ENCODE data around the gene GALNS. TPM values are rescaled to one million over a fixed set of nuclear protein-coding genes. Genes with fewer than 3 reads are reported as not detected.

Gene GALNS
- total RNA-seq, 1 donor from 2014 or later, result 18.3 TPM

GRCh38 chr16:88901718-88902337 lies 45.1 kb upstream of the GALNS start:
- no peak for TF ChIP-seq CTCF (conservative IDR thresholded peaks at IDR 0.05; ENCODE audit: low read depth, low read length)
- no peak for DNase-seq (ENCODE audit: low read depth)
- H3K4me3 ChIP-seq (ENCODE audit: low read depth, low read length), result no peak overlapping the region

GRCh38 chr16:88900662-88901052 lies 43.9 kb upstream of the GALNS start:
- no peak for TF ChIP-seq CTCF (conservative IDR thresholded peaks at IDR 0.05; ENCODE audit: low read depth, low read length)
- H3K4me3 ChIP-seq (ENCODE audit: low read depth, low read length), result no peak overlapping the region
- DNase-seq (ENCODE audit: low read depth), result no peak

GRCh38 chr16:88899901-88900661 lies 43.3 kb upstream of the GALNS start:
- no peak overlapping the region for H3K4me3 ChIP-seq (ENCODE audit: low read depth, low read length)
- no peak for DNase-seq (ENCODE audit: low read depth)
- TF ChIP-seq CTCF (conservative IDR thresholded peaks at IDR 0.05; ENCODE audit: low read depth, low read length), result no peak

- no peak overlapping the region for H3K4me3 ChIP-seq (ENCODE audit: low read depth, low read length)
- no peak for TF ChIP-seq CTCF (conservative IDR thresholded peaks at IDR 0.05; ENCODE audit: low read depth, low read length)
- no peak for DNase-seq (ENCODE audit: low read depth)
Observed at GRCh38 chr16:88897696-88898425, 41.1 kb upstream of the GALNS start.

GRCh38 chr16:88896238-88897070 lies 39.7 kb upstream of the GALNS start:
- H3K4me3 ChIP-seq (ENCODE audit: low read depth, low read length), result no peak overlapping the region
- no peak for TF ChIP-seq CTCF (conservative IDR thresholded peaks at IDR 0.05; ENCODE audit: low read depth, low read length)

GRCh38 chr16:88895335-88895734 lies 38.6 kb upstream of the GALNS start:
- no peak for TF ChIP-seq CTCF (conservative IDR thresholded peaks at IDR 0.05; ENCODE audit: low read depth, low read length)
- H3K4me3 ChIP-seq (ENCODE audit: low read depth, low read length), result no peak overlapping the region
- no peak for DNase-seq (ENCODE audit: low read depth)

More at GRCh38 chr16:88896238-88897070, 39.7 kb upstream of the GALNS start:
- no peak for DNase-seq (ENCODE audit: low read depth)

Measured in epithelial cell of proximal tubule (primary cell).